ENCODE measurements around the gene CDKN2B-AS1. TPM values are rescaled to one million over a fixed set of nuclear protein-coding genes. Genes with fewer than 3 reads are reported as not detected.

The CDKN2B-AS1 gene
- polyA plus RNA-seq, 1 donor from 2014 or later: not detected

DNA sequence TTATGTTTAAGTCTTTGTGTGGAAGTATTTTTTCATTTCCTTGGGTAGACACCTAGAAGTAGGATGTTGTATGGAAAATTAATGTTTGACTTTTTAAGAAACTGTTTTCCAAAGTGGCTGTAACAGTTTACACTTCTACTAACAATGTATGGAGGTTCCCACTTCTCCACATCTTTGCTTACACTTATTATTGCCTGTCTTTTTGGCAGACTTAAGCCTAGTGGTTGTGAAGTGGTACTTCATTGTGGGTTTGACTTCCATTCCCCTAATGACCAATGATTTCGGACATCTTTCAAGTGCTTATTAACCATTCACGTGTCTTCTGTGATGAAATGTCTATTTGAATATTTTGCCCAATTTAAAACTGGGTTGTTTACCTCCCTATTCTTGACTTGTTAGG lies 106.0 kb downstream of the CDKN2B-AS1 start:
- H3K9ac ChIP-seq (ENCODE audit: low read length): no peak overlapping the region
- no peaks in the 10 kb centered on the region for H3K79me2 ChIP-seq (replicated peaks; ENCODE audit: insufficient read depth, low read length)
- no peaks in the 10 kb centered on the region for H3K9me3 ChIP-seq (ENCODE audit: low read length)
- H3K36me3 ChIP-seq (ENCODE audit: insufficient read depth, low read length): no peaks in the 10 kb centered on the region
- H3K4me3 ChIP-seq (ENCODE audit: low read length): no peak overlapping the region
- no peak overlapping the region for H2AFZ ChIP-seq (ENCODE audit: low read depth, low read length)
- H3F3A ChIP-seq (ENCODE audit: insufficient read depth, low read length, poor library complexity, severe bottlenecking): no peaks in the 10 kb centered on the region
- no peaks in the 10 kb centered on the region for H3K9me2 ChIP-seq (ENCODE audit: insufficient read depth, low read length)
- no peak overlapping the region for H3K27ac ChIP-seq (ENCODE audit: low read length)
- no peaks in the 10 kb centered on the region for H4K20me1 ChIP-seq (ENCODE audit: insufficient read depth)
- H3K27me3 ChIP-seq (ENCODE audit: insufficient read depth, low read depth, low read length): no peaks in the 10 kb centered on the region
- TF ChIP-seq CTCF (IDR thresholded peaks at IDR 0.05; ENCODE audit: poor library complexity, severe bottlenecking) (no peak), EZH2 (IDR thresholded peaks at IDR 0.05; ENCODE audit: borderline replicate concordance, insufficient read depth, low read length, poor library complexity, severe bottlenecking) (no peak), TAF1 (IDR thresholded peaks at IDR 0.05; ENCODE audit: low read depth) (no peak), MXI1 (conservative IDR thresholded peaks at IDR 0.05; ENCODE audit: poor library complexity, severe bottlenecking) (no peak), RAD21 (conservative IDR thresholded peaks at IDR 0.05) (no peak), SMC3 (conservative IDR thresholded peaks at IDR 0.05; ENCODE audit: poor library complexity) (no peak), POLR2AphosphoS5 (IDR thresholded peaks at IDR 0.05) (no peak), EP300 (conservative IDR thresholded peaks at IDR 0.05; ENCODE audit: poor library complexity, severe bottlenecking) (no peak)
- TF ChIP-seq, protein P1, sequence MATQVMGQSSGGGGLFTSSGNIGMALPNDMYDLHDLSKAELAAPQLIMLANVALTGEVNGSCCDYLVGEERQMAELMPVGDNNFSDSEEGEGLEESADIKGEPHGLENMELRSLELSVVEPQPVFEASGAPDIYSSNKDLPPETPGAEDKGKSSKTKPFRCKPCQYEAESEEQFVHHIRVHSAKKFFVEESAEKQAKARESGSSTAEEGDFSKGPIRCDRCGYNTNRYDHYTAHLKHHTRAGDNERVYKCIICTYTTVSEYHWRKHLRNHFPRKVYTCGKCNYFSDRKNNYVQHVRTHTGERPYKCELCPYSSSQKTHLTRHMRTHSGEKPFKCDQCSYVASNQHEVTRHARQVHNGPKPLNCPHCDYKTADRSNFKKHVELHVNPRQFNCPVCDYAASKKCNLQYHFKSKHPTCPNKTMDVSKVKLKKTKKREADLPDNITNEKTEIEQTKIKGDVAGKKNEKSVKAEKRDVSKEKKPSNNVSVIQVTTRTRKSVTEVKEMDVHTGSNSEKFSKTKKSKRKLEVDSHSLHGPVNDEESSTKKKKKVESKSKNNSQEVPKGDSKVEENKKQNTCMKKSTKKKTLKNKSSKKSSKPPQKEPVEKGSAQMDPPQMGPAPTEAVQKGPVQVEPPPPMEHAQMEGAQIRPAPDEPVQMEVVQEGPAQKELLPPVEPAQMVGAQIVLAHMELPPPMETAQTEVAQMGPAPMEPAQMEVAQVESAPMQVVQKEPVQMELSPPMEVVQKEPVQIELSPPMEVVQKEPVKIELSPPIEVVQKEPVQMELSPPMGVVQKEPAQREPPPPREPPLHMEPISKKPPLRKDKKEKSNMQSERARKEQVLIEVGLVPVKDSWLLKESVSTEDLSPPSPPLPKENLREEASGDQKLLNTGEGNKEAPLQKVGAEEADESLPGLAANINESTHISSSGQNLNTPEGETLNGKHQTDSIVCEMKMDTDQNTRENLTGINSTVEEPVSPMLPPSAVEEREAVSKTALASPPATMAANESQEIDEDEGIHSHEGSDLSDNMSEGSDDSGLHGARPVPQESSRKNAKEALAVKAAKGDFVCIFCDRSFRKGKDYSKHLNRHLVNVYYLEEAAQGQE (IDR thresholded peaks at IDR 0.05; ENCODE audit: borderline replicate concordance): no peak
- H3K4me2 ChIP-seq (ENCODE audit: low read length): no peak overlapping the region

DNA sequence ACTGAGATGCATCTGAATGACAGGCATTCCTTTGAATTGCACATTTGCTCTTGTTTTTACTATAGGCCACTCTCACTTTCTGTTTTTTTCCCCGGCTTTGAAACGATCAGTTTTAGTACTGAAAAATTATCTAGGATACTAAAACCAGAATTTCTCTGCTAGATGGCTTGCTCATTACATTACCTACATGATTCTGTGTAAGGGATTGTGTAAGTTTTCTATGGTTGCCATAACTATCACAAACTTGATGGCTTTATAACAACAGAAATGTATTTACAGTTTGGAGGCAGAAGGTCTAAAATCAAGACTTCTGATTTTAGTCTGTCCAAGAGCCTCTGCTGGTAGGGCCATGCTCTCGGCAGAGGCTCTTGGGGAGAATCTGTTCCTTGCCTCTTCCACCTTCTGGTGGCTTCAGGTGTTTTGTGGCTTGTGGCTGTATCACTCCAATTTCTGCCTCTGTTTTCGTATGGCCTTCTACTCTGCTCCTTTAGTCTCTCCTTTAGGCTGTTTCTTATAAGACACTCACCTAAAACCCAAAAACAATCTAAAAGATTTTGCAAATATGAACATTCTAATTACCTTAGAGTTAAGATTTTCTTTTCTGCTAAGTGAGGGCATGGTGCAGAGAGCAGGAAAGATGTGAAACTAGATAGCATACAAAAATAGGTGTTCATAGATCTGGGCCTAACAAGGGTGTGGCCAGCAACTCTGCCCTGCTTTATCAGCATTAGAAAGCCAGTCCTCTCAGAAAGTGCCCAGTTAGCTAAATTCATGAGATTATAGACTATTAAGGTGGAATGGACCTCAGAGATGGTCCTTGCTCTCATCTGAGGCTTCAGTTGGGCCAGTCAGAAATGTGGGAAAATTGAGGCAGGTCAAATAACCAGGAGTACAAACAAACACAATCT lies 107.8 kb downstream of the CDKN2B-AS1 start:
- Histone ChIP-seq H3K9me2 (ENCODE audit: insufficient read depth, low read length) (no peaks in the 10 kb centered on the region), H3K4me2 (ENCODE audit: low read length) (no peak overlapping the region), H2AFZ (ENCODE audit: low read depth, low read length) (no peak overlapping the region), H3K9me3 (ENCODE audit: low read length) (no peaks in the 10 kb centered on the region), H4K20me1 (ENCODE audit: insufficient read depth) (no peaks in the 10 kb centered on the region), H3K27me3 (ENCODE audit: insufficient read depth, low read depth, low read length) (no peaks in the 10 kb centered on the region), H3K79me2 (replicated peaks; ENCODE audit: insufficient read depth, low read length) (no peaks in the 10 kb centered on the region), H3K4me3 (ENCODE audit: low read length) (no peak overlapping the region), H3K9ac (ENCODE audit: low read length) (no peak overlapping the region), H3K27ac (ENCODE audit: low read length) (no peak overlapping the region), H3F3A (ENCODE audit: insufficient read depth, low read length, poor library complexity, severe bottlenecking) (no peaks in the 10 kb centered on the region), H3K36me3 (ENCODE audit: insufficient read depth, low read length) (no peaks in the 10 kb centered on the region)
- TF ChIP-seq EP300 (conservative IDR thresholded peaks at IDR 0.05; ENCODE audit: poor library complexity, severe bottlenecking): no peak
- no peak for TF ChIP-seq MXI1 (conservative IDR thresholded peaks at IDR 0.05; ENCODE audit: poor library complexity, severe bottlenecking)
- no peak for TF ChIP-seq RAD21 (conservative IDR thresholded peaks at IDR 0.05)
- no peak for TF ChIP-seq EZH2 (IDR thresholded peaks at IDR 0.05; ENCODE audit: borderline replicate concordance, insufficient read depth, low read length, poor library complexity, severe bottlenecking)
- no peak for TF ChIP-seq CTCF (IDR thresholded peaks at IDR 0.05; ENCODE audit: poor library complexity, severe bottlenecking)
- no peak for TF ChIP-seq TAF1 (IDR thresholded peaks at IDR 0.05; ENCODE audit: low read depth)
- no peak for TF ChIP-seq SMC3 (conservative IDR thresholded peaks at IDR 0.05; ENCODE audit: poor library complexity)
- TF ChIP-seq, protein P1 (IDR thresholded peaks at IDR 0.05; ENCODE audit: borderline replicate concordance): no peak
- TF ChIP-seq POLR2AphosphoS5 (IDR thresholded peaks at IDR 0.05): no peak

Measured in neural cell (in vitro differentiated cells).